IMR-90 (cell line): ENCODE measurements around the gene NEK6. TPM values are rescaled to one million over a fixed set of nuclear protein-coding genes. Genes with fewer than 3 reads are reported as not detected.

ENCODE experiments used
- ATAC-seq: fragments of 200-7000 bp; cut with Tn5 transposase; 2 replicates; pipeline ENCODE4 v1.9.1; 2020; ENCODE audit warnings: low read depth, mild to moderate bottlenecking, moderate library complexity
- BruUV-seq: library from RNA; stranded (reverse); fragments of 400-500 nt; replicated peaks from 2 replicates; lab custom pipeline; 2021; lab: Mats Ljungman, UMichigan
- CTCF ChIA-PET: fragments of 300-600 bp; formaldehyde crosslinking; extraction: SDS; loops from one replicate; lab custom pipeline; 2021; ENCODE audit warnings: antibody characterized with exemption; lab: Yijun Ruan, JAX
- POLR2A ChIA-PET: fragments of 300-600 bp; sonication (Branson Sonifier 250); formaldehyde crosslinking; loops from one replicate; lab custom pipeline; 2022; ENCODE audit warnings: antibody characterized with exemption; ENCODE audit not compliant: unreplicated experiment; lab: Charles Lee
- DNase-seq: peaks from one replicate; pipeline ENCODE4 v3.0.0; 2013
- H2AFZ ChIP-seq: replicated peaks from 2 replicates; pipeline ENCODE3; 2013; ENCODE audit warnings: low read length, mild to moderate bottlenecking; ENCODE audit not compliant: poor library complexity
- H2AK5ac ChIP-seq: 2 replicates; pipeline ENCODE4 v1.6.1; 2013; ENCODE audit warnings: low read depth, low read length, inconsistent platforms
- H2AK9ac ChIP-seq: replicated peaks from 2 replicates; pipeline ENCODE3; 2013; ENCODE audit warnings: mild to moderate bottlenecking, low read depth, low read length, moderate library complexity; ENCODE audit not compliant: poor library complexity
- H2BK120ac ChIP-seq: 2 replicates; pipeline ENCODE4 v1.6.1; 2013; ENCODE audit warnings: low read depth, low read length, inconsistent platforms
- H2BK15ac ChIP-seq: 3 replicates; pipeline ENCODE4 v1.6.1; 2013; ENCODE audit warnings: low read depth, low read length, inconsistent platforms
- H2BK20ac ChIP-seq: 2 replicates; pipeline ENCODE4 v1.6.1; 2013; ENCODE audit warnings: low read depth, mild to moderate bottlenecking, inconsistent platforms, low read length, moderate library complexity
- H2BK5ac ChIP-seq: 2 replicates; pipeline ENCODE4 v1.6.1; 2013; ENCODE audit warnings: mild to moderate bottlenecking, low read depth, low read length, inconsistent platforms; ENCODE audit not compliant: poor library complexity, severe bottlenecking
- H3K14ac ChIP-seq: replicated peaks from 2 replicates; pipeline ENCODE4 v1.6.1; 2013; ENCODE audit warnings: low read depth, low read length, inconsistent platforms
- H3K18ac ChIP-seq: 2 replicates; pipeline ENCODE4 v1.6.1; 2013; ENCODE audit warnings: low read depth, low read length, control low read depth
- H3K23ac ChIP-seq: 2 replicates; pipeline ENCODE4 v1.6.1; 2013; ENCODE audit warnings: low read depth, low read length, inconsistent platforms
- H3K27ac ChIP-seq: 2 replicates; pipeline ENCODE4 v1.5.1; 2013; ENCODE audit warnings: mild to moderate bottlenecking, control low read depth, low read length; ENCODE audit not compliant: insufficient read depth
- H3K27me3 ChIP-seq: 2 replicates; pipeline ENCODE4 v1.6.1; 2013; ENCODE audit warnings: low read length; ENCODE audit not compliant: control insufficient read depth, insufficient read depth
- H3K36me3 ChIP-seq: 2 replicates; pipeline ENCODE4 v1.6.1; 2013; ENCODE audit warnings: low read length, mixed read lengths; ENCODE audit not compliant: control insufficient read depth, insufficient read depth
- H3K4ac ChIP-seq: 2 replicates; pipeline ENCODE4 v1.6.1; 2013; ENCODE audit warnings: low read depth, low read length, inconsistent platforms
- H3K4me1 ChIP-seq: 2 replicates; pipeline ENCODE4 v1.6.1; 2013; ENCODE audit warnings: low read length, mixed read lengths; ENCODE audit not compliant: control insufficient read depth, insufficient read depth
- H3K4me2 ChIP-seq: 2 replicates; pipeline ENCODE4 v1.6.1; 2013; ENCODE audit warnings: low read depth, mild to moderate bottlenecking, control low read depth, low read length, moderate library complexity
- H3K4me3 ChIP-seq: 2 replicates; pipeline ENCODE4 v1.5.1; 2013; ENCODE audit warnings: low read depth, mild to moderate bottlenecking, control low read depth, low read length, moderate library complexity; ENCODE audit not compliant: insufficient read depth
- H3K56ac ChIP-seq: 2 replicates; pipeline ENCODE4 v1.6.1; 2013; ENCODE audit warnings: low read length, inconsistent platforms; ENCODE audit not compliant: insufficient read depth; ENCODE audit errors: extremely low read depth
- H3K79me1 ChIP-seq, 2 experiments: 2 replicates each; pipeline ENCODE4 v1.6.1; 2013; ENCODE audit warnings: low read length in 2 of 2, inconsistent platforms in 1 of 2, low read depth in 1 of 2
- H3K9ac ChIP-seq: 2 replicates; pipeline ENCODE4 v1.6.1; 2013; ENCODE audit warnings: low read depth, low read length, control low read depth
- H3K9me1 ChIP-seq: 2 replicates; pipeline ENCODE4 v1.6.1; 2013; ENCODE audit warnings: low read length, inconsistent platforms; ENCODE audit not compliant: insufficient read depth
- H3K9me3 ChIP-seq: 2 replicates; pipeline ENCODE4 v1.6.1; 2013; ENCODE audit warnings: low read length; ENCODE audit not compliant: control insufficient read depth, insufficient read depth
- H4K20me1 ChIP-seq: 2 replicates; pipeline ENCODE4 v1.6.1; 2013; ENCODE audit warnings: low read length, inconsistent platforms; ENCODE audit not compliant: insufficient read depth
- H4K5ac ChIP-seq: 2 replicates; pipeline ENCODE4 v1.6.1; 2013; ENCODE audit warnings: mild to moderate bottlenecking, low read depth, low read length, control low read depth
- H4K8ac ChIP-seq, 2 experiments: 2 replicates each; pipeline ENCODE4 v1.6.1; 2013; ENCODE audit warnings: low read depth in 2 of 2, low read length in 2 of 2, control low read depth in 1 of 2, inconsistent platforms in 1 of 2
- H4K91ac ChIP-seq: 2 replicates; pipeline ENCODE4 v1.6.1; 2013; ENCODE audit warnings: low read depth, low read length, inconsistent platforms; ENCODE audit not compliant: insufficient read depth
- BHLHE40 ChIP-seq: fragments of 150-350 bp; IDR thresholded peaks from 2 replicates; pipeline ENCODE4 v1.6.1; 2016; ENCODE audit warnings: mild to moderate bottlenecking, low read depth, low read length
- CEBPB ChIP-seq: IDR thresholded peaks from 2 replicates; pipeline ENCODE4 v1.6.1; 2012; ENCODE audit warnings: low read depth, low read length, improper control_type of control experiment
- CHD1 ChIP-seq: IDR thresholded peaks from 2 replicates; pipeline ENCODE4 v1.6.1; 2012; ENCODE audit warnings: low read depth, low read length, improper control_type of control experiment
- MAFK ChIP-seq: IDR thresholded peaks from 2 replicates; pipeline ENCODE4 v1.6.1; 2012; ENCODE audit warnings: low read depth, low read length, improper control_type of control experiment
- MXI1 ChIP-seq: IDR thresholded peaks from 2 replicates; pipeline ENCODE4 v1.6.1; 2012; ENCODE audit warnings: low read depth, mild to moderate bottlenecking, low read length, moderate library complexity, borderline replicate concordance
- RAD21 ChIP-seq: IDR thresholded peaks from 2 replicates; pipeline ENCODE4 v1.6.1; 2012; ENCODE audit warnings: low read length, improper control_type of control experiment
- RCOR1 ChIP-seq: IDR thresholded peaks from 2 replicates; pipeline ENCODE4 v1.6.1; 2012; ENCODE audit warnings: mild to moderate bottlenecking, low read length, improper control_type of control experiment; ENCODE audit not compliant: insufficient replicate concordance
- RFX5 ChIP-seq: IDR thresholded peaks from 2 replicates; pipeline ENCODE4 v1.8.0; 2012; ENCODE audit warnings: low read depth, mild to moderate bottlenecking, low read length, moderate library complexity
- SMC3 ChIP-seq: fragments of 150-350 bp; IDR thresholded peaks from 2 replicates; pipeline ENCODE4 v1.6.1; 2016; ENCODE audit warnings: low read depth, mild to moderate bottlenecking, antibody characterized with exemption, low read length, moderate library complexity
- USF2 ChIP-seq: fragments of 150-350 bp; IDR thresholded peaks from 2 replicates; pipeline ENCODE4 v1.6.1; 2017; ENCODE audit warnings: mild to moderate bottlenecking, antibody characterized with exemption, low read length, low read depth
- whole genome bisulfite sequencing, 2 experiments: methylation state at CpG; one replicate each; pipeline versions ENCODE4 v1.1.5 to v1.1.7; 2013; ENCODE audit warnings: missing lambda C conversion rate in 2 of 2; ENCODE audit not compliant: insufficient read length in 1 of 2; ENCODE audit errors: extremely low coverage in 2 of 2; 5-methylcytosine and 5-hydroxymethylcytosine counted together
- dilution Hi-C: fragments of 300-500 bp; cut with HindIII; formaldehyde crosslinking; loops from one replicate; pipeline ENCODE4 v1.14.3; 2018; ENCODE audit warnings: low sequenced_read_pairs; ENCODE audit not compliant: unreplicated experiment
- in situ Hi-C: fragments of 300-500 bp; cut with MboI; formaldehyde crosslinking; loops from 3 replicates; pipeline ENCODE4 v1.14.3; 2019; ENCODE audit warnings: low sequenced_read_pairs, inconsistent platforms, mixed read lengths
- intact Hi-C: fragments of 100-400 bp; cut with micrococcal nuclease; formaldehyde crosslinking; loops from 2 replicates; pipeline ENCODE4 v1.10.0; 2022
- polyA plus RNA-seq, 3 experiments: library from polyadenylated mRNA; depleted of rRNA; stranded (reverse); fragments of >200 nt; gene quantifications; 2 replicates each; pipeline ENCODE4 v1.2.3, GENCODE V29; 2012; ENCODE audit warnings: low replicate concordance in 1 of 3
- total RNA-seq: library from RNA; depleted of rRNA; stranded (reverse); fragments of >200 nt; gene quantifications from 2 replicates; pipeline ENCODE4 v1.2.3, GENCODE V29; 2012

Gene NEK6
- total and polyA plus RNA-seq, 2 of the 4 experiments (the other 2 are of a cell fraction) = 79.9 to 112 TPM

DNA sequence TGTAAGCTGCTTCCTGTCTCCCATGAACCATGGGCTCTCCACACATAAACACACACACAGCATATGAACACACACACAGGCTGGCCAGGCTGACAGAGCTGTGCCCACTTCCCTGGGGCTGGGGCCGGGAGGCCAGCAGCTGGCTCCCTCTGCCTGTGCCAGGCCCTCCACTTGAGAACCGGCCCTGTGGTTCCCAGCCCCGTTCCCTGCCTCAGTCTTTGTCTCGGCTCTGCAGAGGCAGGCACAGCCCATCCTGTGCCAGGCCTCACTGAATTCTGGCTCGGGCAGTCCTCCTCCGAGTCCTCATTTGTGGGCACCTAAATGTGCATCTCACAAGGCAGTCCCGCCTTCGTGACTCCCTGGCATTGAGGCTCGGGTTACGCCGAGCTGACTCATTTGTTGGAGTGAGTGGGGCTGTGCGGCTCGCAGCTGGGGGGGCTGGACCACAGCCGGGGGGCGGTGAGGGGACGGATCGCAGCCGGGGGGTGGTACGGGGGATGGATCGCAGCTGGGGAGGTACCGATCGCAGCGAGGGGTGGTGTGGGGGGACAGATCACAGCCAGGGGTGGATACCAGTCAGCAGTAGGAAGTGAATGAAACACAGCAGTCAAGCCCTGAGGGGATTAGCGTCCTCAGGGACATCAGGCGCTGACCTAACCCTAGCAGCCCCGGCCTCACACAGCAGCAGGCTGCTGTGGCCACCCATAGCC lies 85.2 kb downstream of the NEK6 start (continued):
- TF ChIP-seq CHD1 = no peak
- TF ChIP-seq RAD21 = peak; percentile 18; the same call in 1 of the 2 replicates

- no peaks in the 10 kb centered on the region for H3K27me3 ChIP-seq
- peak overlapping the region; percentile 15; the same call in 1 of the 2 replicates for H3K4me2 ChIP-seq
- H3K36me3 ChIP-seq = peaks cover 80% of the 10 kb centered on the region
- H2AFZ ChIP-seq = peak overlapping the region; percentile 60
- peak overlapping the region; percentile 89 for H2BK5ac ChIP-seq
- peak overlapping the region; percentile 4; the same call in 1 of the 2 replicates for H3K18ac ChIP-seq
- peak overlapping the region; percentile 93 for H2AK5ac ChIP-seq
- H3K4me1 ChIP-seq = peaks cover 20% of the 10 kb centered on the region
- peak overlapping the region; percentile 68 for H3K14ac ChIP-seq
- H3K4me3 ChIP-seq = no peak overlapping the region
- H3K9ac ChIP-seq = peak overlapping the region; percentile 50
- DNase-seq = no peak
- in situ Hi-C loops = no loop called here
- H4K5ac ChIP-seq = 0 out of 2 replicates have a peak overlapping the region, but pooled peaks have one; percentile 3
- H4K91ac ChIP-seq = peak overlapping the region; percentile 66
- peak overlapping the region; percentile 11 for H2BK20ac ChIP-seq
- H4K20me1 ChIP-seq = peaks cover 15% of the 10 kb centered on the region
- H3K9me3 ChIP-seq = no peaks in the 10 kb centered on the region
- H3K23ac ChIP-seq = peak overlapping the region; percentile 33
- peak overlapping the region; percentile 17; the same call in 1 of the 3 replicates for H2BK15ac ChIP-seq
- H2BK120ac ChIP-seq = peak overlapping the region; percentile 79
- H3K79me1 ChIP-seq = peaks cover 25 to 82% of the 10 kb centered on the region in 2 experiments
- H2AK9ac ChIP-seq = peak overlapping the region; percentile 87
- peak overlapping the region; percentile 90 for H3K27ac ChIP-seq
- no TSS peak for BruUV-seq
- H3K9me1 ChIP-seq = 0 out of 2 replicates have a peak, but pooled peaks cover 4% of the 10 kb centered on the region
- CTCF ChIA-PET = no interaction called here
- intact Hi-C loops = loop anchor here (2.0 kb wide), 2 partner anchors 85 to 217 kb away; no protein-coding TSS in a partner anchor
- dilution Hi-C loops = no loop called here
- peak overlapping the region; percentile 90 for H3K4ac ChIP-seq
- H3K56ac ChIP-seq = peak overlapping the region; percentile 54; the same call in 1 of the 2 replicates
- ATAC-seq = peak; percentile 4; the same call in 1 of the 2 replicates
- WGBS, 2 experiments = 78% methylated on average over 16 of the region's 23 CpGs; no CpG with 5 or more reads in 1 of the 2 experiments
- POLR2A ChIA-PET = no interaction called here
- no peak for TF ChIP-seq MAFK
- TF ChIP-seq CEBPB = no peak
- no peak for TF ChIP-seq RAD21
- TF ChIP-seq MXI1 = no peak
- TF ChIP-seq SMC3 = no peak
- no peak for TF ChIP-seq RCOR1
- no peak for TF ChIP-seq USF2
- TF ChIP-seq BHLHE40 = no peak
- no peak for TF ChIP-seq RFX5
- H4K8ac ChIP-seq = peak overlapping the region; percentile 61 to 82
Observed at GRCh38 chr9:124343533-124344290, 86.0 kb downstream of the NEK6 start.
